ENCODE results near the gene MYO7A. TPM values are rescaled to one million over a fixed set of nuclear protein-coding genes. Genes with fewer than 3 reads are reported as not detected.

The MYO7A gene
- total RNA-seq, 2 donors from 2014 or later: 15.2 to 22.7 TPM

DNA sequence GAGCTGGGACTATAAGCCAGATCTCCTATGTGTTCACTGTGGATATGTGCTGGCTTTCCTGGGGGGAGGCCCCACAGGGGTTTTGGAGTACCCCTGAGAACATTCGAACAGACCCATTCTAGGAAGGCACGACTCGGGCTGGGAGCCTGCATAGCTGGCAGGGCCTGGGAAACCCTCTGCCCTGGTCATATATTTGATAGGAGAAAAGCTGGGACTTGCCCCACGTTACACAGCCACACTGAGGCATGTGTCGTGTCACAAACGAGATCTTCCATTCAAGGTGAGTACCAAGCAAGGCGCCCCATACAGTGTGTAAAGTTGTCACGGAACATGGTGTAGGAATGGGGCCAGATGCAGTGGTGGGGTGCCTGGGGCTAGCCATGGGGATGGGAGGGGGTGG is 11.2 kb downstream of the MYO7A start:
- H3K27ac ChIP-seq: no peak overlapping the region
- no peaks in the 10 kb centered on the region for H3K4me1 ChIP-seq (ENCODE audit: control insufficient read depth in 1 of 2, low read depth in 2 of 2)
- no peaks in the 10 kb centered on the region for H3K9me3 ChIP-seq
- TF ChIP-seq, protein P1, sequence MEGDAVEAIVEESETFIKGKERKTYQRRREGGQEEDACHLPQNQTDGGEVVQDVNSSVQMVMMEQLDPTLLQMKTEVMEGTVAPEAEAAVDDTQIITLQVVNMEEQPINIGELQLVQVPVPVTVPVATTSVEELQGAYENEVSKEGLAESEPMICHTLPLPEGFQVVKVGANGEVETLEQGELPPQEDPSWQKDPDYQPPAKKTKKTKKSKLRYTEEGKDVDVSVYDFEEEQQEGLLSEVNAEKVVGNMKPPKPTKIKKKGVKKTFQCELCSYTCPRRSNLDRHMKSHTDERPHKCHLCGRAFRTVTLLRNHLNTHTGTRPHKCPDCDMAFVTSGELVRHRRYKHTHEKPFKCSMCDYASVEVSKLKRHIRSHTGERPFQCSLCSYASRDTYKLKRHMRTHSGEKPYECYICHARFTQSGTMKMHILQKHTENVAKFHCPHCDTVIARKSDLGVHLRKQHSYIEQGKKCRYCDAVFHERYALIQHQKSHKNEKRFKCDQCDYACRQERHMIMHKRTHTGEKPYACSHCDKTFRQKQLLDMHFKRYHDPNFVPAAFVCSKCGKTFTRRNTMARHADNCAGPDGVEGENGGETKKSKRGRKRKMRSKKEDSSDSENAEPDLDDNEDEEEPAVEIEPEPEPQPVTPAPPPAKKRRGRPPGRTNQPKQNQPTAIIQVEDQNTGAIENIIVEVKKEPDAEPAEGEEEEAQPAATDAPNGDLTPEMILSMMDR (IDR thresholded peaks at IDR 0.05): no peak
- H3K36me3 ChIP-seq: no peaks in the 10 kb centered on the region
- H3K4me3 ChIP-seq: no peak overlapping the region
- DNase-seq (ENCODE audit: low spot score): no peak
- no peaks in the 10 kb centered on the region for H3K27me3 ChIP-seq (replicated peaks; ENCODE audit: insufficient read depth)
- ATAC-seq (ENCODE audit: insufficient number of reproducible peaks, low FRiP score, low read depth): no peak

DNA sequence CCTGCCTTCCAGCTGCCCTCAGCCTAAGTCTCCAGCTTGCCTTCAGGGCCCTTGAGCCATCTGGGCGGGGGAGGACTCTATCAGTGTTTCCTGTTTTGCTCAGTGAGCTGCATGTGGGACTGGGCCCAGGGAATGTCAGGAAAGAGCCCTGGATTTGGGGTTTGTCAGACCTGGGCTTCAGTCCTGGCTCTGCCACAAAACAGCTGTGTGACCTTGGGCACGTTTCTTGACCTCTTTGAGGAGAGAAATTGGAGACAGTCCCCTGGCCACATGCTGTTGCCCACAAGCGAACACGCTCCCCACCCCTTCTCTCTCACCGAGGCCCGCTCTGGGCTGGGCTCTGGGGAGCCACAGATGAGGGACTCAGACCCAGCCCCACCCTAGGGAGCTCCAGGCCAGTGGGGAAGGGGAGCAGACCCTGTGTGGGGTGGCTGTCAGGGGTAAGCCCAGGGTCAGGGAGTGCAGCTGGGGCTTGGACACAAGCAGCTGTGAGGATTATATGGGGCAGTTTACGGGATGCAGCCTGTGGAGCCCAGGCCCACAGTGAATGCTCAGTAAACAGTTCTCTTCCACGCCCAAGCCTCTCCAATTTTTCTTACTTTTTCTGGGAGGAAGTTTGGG is 12.3 kb downstream of the MYO7A start:
- TF ChIP-seq, protein P1 (IDR thresholded peaks at IDR 0.05): no peak
- Histone ChIP-seq H3K27me3 (replicated peaks; ENCODE audit: insufficient read depth) (no peaks in the 10 kb centered on the region), H3K27ac (no peak overlapping the region), H3K4me1 (ENCODE audit: control insufficient read depth in 1 of 2, low read depth in 2 of 2) (no peaks in the 10 kb centered on the region), H3K36me3 (no peaks in the 10 kb centered on the region), H3K9me3 (no peaks in the 10 kb centered on the region), H3K4me3 (no peak overlapping the region)
- ATAC-seq (ENCODE audit: insufficient number of reproducible peaks, low FRiP score, low read depth) (no peak), DNase-seq (ENCODE audit: low spot score) (no peak)

DNA sequence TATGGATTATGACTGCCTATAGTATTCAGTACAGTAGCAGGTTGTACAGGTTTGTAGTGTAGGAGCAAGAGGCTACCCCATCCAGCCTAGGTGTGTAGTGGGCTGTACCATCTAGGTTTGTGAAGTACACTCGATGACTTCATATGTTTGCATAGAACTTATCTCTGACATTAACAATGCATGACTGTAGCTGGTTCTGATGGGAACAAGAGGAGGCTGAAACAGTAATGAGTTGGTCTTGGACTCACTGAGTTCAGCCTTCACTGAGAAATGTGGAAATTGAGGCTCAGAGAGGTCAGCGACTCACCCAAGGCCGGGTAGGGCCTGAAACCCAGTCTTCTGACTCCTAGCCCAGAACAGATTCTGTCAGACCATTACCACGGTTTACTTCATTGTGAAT is 13.0 kb downstream of the MYO7A start:
- no peaks in the 10 kb centered on the region for H3K27me3 ChIP-seq (replicated peaks; ENCODE audit: insufficient read depth)
- TF ChIP-seq, protein P1 (IDR thresholded peaks at IDR 0.05): no peak
- ATAC-seq (ENCODE audit: insufficient number of reproducible peaks, low FRiP score, low read depth) (no peak), DNase-seq (ENCODE audit: low spot score) (no peak)
- H3K9me3 ChIP-seq: no peaks in the 10 kb centered on the region
- no peak overlapping the region for H3K4me3 ChIP-seq
- H3K27ac ChIP-seq: no peak overlapping the region
- H3K36me3 ChIP-seq: no peaks in the 10 kb centered on the region
- H3K4me1 ChIP-seq (ENCODE audit: control insufficient read depth in 1 of 2, low read depth in 2 of 2): no peaks in the 10 kb centered on the region

DNA sequence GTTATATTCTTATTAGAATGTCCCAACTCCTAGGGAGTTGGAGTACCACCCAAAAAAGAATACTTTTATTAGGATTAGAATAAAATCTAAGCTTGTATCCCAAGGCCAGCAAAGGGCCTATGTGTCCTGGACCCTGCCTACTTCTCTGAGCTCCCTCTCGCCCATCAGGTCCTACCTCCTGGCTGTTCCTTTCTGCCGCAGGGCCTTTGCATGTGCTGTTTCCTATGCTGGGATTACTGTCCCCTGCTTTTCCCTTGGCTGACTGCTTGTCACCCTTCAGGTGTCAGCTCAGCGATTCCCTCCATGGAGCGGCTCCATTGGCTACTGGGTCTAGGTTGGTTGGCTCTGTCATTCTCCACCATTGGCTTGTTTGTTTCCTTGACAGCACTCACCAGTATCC is 13.4 kb downstream of the MYO7A start:
- H3K27ac ChIP-seq: no peak overlapping the region
- no peaks in the 10 kb centered on the region for H3K4me1 ChIP-seq (ENCODE audit: control insufficient read depth in 1 of 2, low read depth in 2 of 2)
- H3K4me3 ChIP-seq: no peak overlapping the region
- H3K36me3 ChIP-seq: no peaks in the 10 kb centered on the region
- no peak for ATAC-seq (ENCODE audit: insufficient number of reproducible peaks, low FRiP score, low read depth)
- no peaks in the 10 kb centered on the region for H3K27me3 ChIP-seq (replicated peaks; ENCODE audit: insufficient read depth)
- TF ChIP-seq, protein P1 (IDR thresholded peaks at IDR 0.05): no peak
- H3K9me3 ChIP-seq: no peaks in the 10 kb centered on the region
- no peak for DNase-seq (ENCODE audit: low spot score)

DNA sequence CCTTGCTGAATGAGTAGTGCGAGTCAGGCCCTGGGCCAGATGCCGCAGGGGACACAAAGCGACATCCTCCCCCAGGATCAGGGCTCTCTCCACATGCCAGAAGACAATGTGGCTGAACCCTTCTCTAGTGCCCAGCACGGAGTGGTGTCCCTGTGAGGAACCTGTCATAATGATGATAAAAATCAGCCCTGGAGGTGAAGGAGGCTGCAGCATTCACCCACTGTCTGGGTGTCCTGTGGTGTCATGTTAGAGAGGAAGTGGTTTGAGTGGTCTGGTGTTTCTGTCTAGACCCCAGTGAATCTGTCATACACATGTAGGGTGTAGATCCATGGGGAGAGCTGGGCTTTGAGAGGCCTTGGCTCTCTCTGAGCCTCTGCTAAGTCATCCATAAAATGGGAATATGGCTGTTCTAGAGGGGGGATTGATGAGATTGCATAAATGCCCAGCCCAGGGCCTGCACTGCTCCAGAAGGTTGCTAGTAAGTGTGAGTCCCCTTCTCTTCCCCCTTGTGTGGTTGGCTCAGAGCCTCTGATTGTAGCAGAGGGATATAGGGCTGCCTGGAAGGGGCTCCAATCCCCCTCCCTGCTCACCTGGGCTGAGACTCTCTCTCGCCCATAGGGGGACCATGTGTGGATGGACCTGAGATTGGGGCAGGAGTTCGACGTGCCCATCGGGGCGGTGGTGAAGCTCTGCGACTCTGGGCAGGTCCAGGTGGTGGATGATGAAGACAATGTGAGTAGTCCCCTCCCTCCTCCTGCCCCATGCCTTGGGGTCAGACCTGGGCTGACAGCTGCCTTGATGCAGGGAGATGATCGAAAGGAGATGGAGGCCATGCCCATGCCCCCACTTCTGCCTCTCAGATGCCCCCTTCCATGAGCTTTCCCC is 14.3 kb downstream of the MYO7A start:
- H3K27ac ChIP-seq: no peak overlapping the region
- DNase-seq (ENCODE audit: low spot score) (no peak), ATAC-seq (ENCODE audit: insufficient number of reproducible peaks, low FRiP score, low read depth) (no peak)
- TF ChIP-seq, protein P1 (IDR thresholded peaks at IDR 0.05): no peak
- H3K4me1 ChIP-seq (ENCODE audit: control insufficient read depth in 1 of 2, low read depth in 2 of 2): no peaks in the 10 kb centered on the region
- no peaks in the 10 kb centered on the region for H3K27me3 ChIP-seq (replicated peaks; ENCODE audit: insufficient read depth)
- H3K36me3 ChIP-seq: no peaks in the 10 kb centered on the region
- H3K4me3 ChIP-seq: no peak overlapping the region
- H3K9me3 ChIP-seq: no peaks in the 10 kb centered on the region

Measured in thoracic aorta (tissue), 2 donors.